ENCODE data around the gene OXNAD1. TPM values are rescaled to one million over a fixed set of nuclear protein-coding genes. Genes with fewer than 3 reads are reported as not detected.
A peak's percentile ranks its signal among the peaks of the same experiment; 100 is the strongest.

The OXNAD1 gene
- total RNA-seq, 1 donor from 2014 or later: 29.5 TPM

DNA sequence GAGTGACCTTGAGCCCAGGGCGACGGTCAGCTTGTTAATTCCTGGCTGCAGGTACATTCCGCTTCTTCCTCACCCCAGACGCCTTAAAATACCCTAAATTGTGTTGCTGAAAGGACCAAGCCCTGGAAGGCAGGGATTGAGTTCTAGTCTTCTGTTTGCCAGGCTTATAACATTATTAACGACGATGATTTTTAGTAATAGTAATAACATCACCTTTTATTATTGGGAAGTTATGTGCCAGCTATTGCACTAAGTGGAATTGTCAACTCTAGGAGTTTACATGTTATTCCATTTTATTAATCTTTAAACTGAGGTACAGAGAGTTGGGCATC lies 409 bp downstream of the OXNAD1 start:
- DNase-seq (ENCODE audit: low spot score): no peak
- H3K4me3 Mint-ChIP-seq: peak overlapping the region; percentile 97
- H3K27me3 Mint-ChIP-seq (ENCODE audit: insufficient read depth): no peaks in the 10 kb centered on the region
- peaks cover 8% of the 10 kb centered on the region for H3K36me3 Mint-ChIP-seq (ENCODE audit: low read depth)
- intact Hi-C loops (cut with micrococcal nuclease): loop anchor here (1.0 to 10.0 kb wide), 15 partner anchors 21 to 1479 kb away; partner anchors contain the start of genes ANKRD28, BTD, CAPN7 and HACL1
- peak overlapping the region; percentile 100 for H3K27ac Mint-ChIP-seq
- peaks cover 35% of the 10 kb centered on the region for H3K4me1 Mint-ChIP-seq (ENCODE audit: low read depth)
- H3K9me3 Mint-ChIP-seq: no peaks in the 10 kb centered on the region

DNA sequence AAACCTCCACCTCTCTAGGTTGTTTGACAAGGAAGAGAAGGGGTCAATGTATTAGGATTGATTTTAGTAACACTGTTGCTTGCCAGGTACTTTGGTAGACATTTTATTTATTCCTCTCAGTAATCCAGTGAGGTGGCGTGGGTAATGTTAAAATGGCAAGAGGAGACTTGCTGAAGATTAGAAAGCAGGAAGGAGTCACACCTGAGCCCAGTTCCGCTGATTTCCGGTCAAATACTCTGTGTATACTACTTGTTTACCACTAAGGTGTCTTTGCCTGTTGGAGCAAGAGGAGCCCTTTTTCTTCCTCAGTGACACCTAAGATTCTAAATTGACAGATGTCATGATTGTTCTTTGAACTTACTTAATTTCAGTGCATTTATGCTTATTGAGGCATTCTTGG lies 1.7 kb downstream of the OXNAD1 start:
- Mint-ChIP-seq H3K4me3 (peak overlapping the region; percentile 23), H3K4me1 (ENCODE audit: low read depth) (peaks cover 35% of the 10 kb centered on the region)
- intact Hi-C loops (cut with micrococcal nuclease): loop anchor here (5.0 to 10.0 kb wide), 8 partner anchors 111 to 1478 kb away; partner anchors contain the start of genes ANKRD28, BTD, HACL1 and NR2C2

DNA sequence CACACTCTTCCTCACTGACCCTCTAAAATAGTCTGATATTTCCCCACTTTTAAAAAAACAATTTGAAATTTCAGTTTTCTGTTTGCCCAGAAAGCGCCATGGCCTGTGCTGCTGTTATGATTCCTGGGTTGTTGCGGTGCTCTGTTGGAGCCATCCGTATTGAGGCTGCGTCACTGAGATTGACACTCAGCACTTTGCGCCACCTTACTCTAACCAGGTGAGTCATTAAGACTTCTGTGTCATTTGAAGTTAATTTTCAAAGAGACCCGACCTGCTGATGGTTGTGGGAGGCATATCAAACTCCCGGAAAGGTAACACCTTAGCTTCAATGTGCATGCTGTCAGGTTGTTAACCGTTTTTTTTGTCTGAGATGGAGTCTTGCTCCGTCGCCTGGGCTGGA lies 5.8 kb downstream of the OXNAD1 start:
- H3K27ac Mint-ChIP-seq: no peak overlapping the region
- intact Hi-C loops (cut with micrococcal nuclease): no loop called here
- no peaks in the 10 kb centered on the region for H3K9me3 Mint-ChIP-seq
- H3K4me3 Mint-ChIP-seq: no peak overlapping the region
- DNase-seq (ENCODE audit: low spot score): no peak
- H3K36me3 Mint-ChIP-seq (ENCODE audit: low read depth): peaks cover 18% of the 10 kb centered on the region
- H3K27me3 Mint-ChIP-seq (ENCODE audit: insufficient read depth): no peaks in the 10 kb centered on the region
- H3K4me1 Mint-ChIP-seq (ENCODE audit: low read depth): peaks cover 25% of the 10 kb centered on the region

More for the DNA sequence above, 1.7 kb downstream of the OXNAD1 start:
- no peaks in the 10 kb centered on the region for H3K27me3 Mint-ChIP-seq (ENCODE audit: insufficient read depth)
- no peaks in the 10 kb centered on the region for H3K9me3 Mint-ChIP-seq
- H3K27ac Mint-ChIP-seq: peak overlapping the region; percentile 62
- H3K36me3 Mint-ChIP-seq (ENCODE audit: low read depth): peaks cover 15% of the 10 kb centered on the region
- DNase-seq (ENCODE audit: low spot score): no peak

- H3K27me3 Mint-ChIP-seq (ENCODE audit: insufficient read depth): no peaks in the 10 kb centered on the region
- intact Hi-C loops (cut with micrococcal nuclease): no loop called here
- no peaks in the 10 kb centered on the region for H3K9me3 Mint-ChIP-seq
- no peak for DNase-seq (ENCODE audit: low spot score)
- H3K36me3 Mint-ChIP-seq (ENCODE audit: low read depth): peaks cover 22% of the 10 kb centered on the region
- no peak overlapping the region for H3K27ac Mint-ChIP-seq
- H3K4me1 Mint-ChIP-seq (ENCODE audit: low read depth): peaks cover 9% of the 10 kb centered on the region
- no peak overlapping the region for H3K4me3 Mint-ChIP-seq
These were observed 7.6 kb downstream of the OXNAD1 start for GRCh38 chr3:16272588-16272987.

DNA sequence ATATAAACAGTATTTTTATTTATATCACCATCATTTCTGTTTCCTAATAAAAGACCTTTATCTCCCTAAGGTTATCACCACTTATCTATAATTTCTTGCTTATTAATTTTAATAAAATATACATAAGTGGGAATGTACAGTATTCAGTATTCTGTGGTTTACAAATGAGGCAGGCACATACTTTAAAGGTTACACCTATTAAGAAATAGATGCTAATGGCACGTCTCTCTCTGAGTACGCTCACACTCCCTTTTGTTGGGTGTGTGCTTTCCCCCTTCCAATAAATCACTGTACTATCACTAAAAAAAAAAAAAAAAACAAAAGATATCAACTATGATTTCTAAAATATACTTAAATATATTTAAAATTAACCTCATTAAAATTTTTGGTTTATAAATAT lies 8.9 kb downstream of the OXNAD1 start:
- H3K27me3 Mint-ChIP-seq (ENCODE audit: insufficient read depth): no peaks in the 10 kb centered on the region
- peaks cover 24% of the 10 kb centered on the region for H3K36me3 Mint-ChIP-seq (ENCODE audit: low read depth)
- no peak for DNase-seq (ENCODE audit: low spot score)
- H3K27ac Mint-ChIP-seq: no peak overlapping the region
- H3K4me3 Mint-ChIP-seq: no peak overlapping the region
- no peaks in the 10 kb centered on the region for H3K9me3 Mint-ChIP-seq
- H3K4me1 Mint-ChIP-seq (ENCODE audit: low read depth): peaks cover 1% of the 10 kb centered on the region
- intact Hi-C loops (cut with micrococcal nuclease): no loop called here

DNA sequence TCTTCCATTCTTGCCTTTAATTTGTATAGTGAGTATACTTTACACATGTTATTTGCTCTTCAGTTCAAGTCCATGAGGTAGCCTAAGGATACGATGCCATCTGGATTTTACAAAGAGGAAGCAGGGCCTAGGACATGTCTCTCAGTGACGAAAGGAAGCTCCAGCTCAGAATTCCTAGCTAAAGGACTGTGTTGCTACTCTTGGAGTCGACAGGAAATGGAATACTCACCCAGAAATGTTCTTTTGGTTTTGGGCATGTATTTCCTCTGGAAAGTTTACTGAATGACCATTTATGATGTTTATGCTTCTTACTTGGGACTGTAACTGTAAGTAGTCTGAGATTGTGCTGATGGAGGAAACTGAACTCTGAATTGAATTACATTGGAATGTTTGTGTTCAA lies 12.5 kb downstream of the OXNAD1 start:
- Mint-ChIP-seq H3K27ac (no peak overlapping the region), H3K4me3 (no peak overlapping the region), H3K27me3 (ENCODE audit: insufficient read depth) (no peaks in the 10 kb centered on the region), H3K9me3 (no peaks in the 10 kb centered on the region), H3K4me1 (ENCODE audit: low read depth) (no peaks in the 10 kb centered on the region), H3K36me3 (ENCODE audit: low read depth) (peaks cover 16% of the 10 kb centered on the region)
- DNase-seq (ENCODE audit: low spot score): no peak
- intact Hi-C loops (cut with micrococcal nuclease): no loop called here

- Mint-ChIP-seq H3K9me3 (no peaks in the 10 kb centered on the region), H3K27me3 (ENCODE audit: insufficient read depth) (no peaks in the 10 kb centered on the region), H3K4me1 (ENCODE audit: low read depth) (no peaks in the 10 kb centered on the region), H3K4me3 (no peak overlapping the region), H3K27ac (no peak overlapping the region), H3K36me3 (ENCODE audit: low read depth) (peaks cover 25% of the 10 kb centered on the region)
- intact Hi-C loops (cut with micrococcal nuclease): no loop called here
- no peak for DNase-seq (ENCODE audit: low spot score)
These were observed 14.2 kb downstream of the OXNAD1 start for GRCh38 chr3:16279010-16279801.

DNA sequence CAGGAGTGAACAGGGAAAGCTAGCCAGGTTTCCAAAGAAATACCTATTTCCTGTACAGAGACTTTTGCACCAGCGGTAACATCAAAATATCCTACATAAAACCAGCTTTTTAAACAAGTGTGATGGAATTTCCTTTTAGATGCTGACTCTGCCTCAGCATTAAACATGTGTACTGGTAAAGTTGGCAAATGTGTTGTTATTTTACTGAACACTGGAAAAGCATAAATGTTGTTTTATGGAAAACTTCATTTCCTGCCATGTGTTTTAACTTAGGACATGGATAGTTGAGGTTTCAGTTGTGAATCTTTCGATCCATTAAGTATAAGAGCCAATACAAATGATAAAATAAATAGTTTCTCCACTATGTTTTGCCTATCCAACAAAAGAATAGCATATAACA lies 15.7 kb downstream of the OXNAD1 start:
- H3K9me3 Mint-ChIP-seq: no peaks in the 10 kb centered on the region
- no peak for DNase-seq (ENCODE audit: low spot score)
- peaks cover 30% of the 10 kb centered on the region for H3K36me3 Mint-ChIP-seq (ENCODE audit: low read depth)
- H3K4me3 Mint-ChIP-seq: no peak overlapping the region
- no peaks in the 10 kb centered on the region for H3K27me3 Mint-ChIP-seq (ENCODE audit: insufficient read depth)
- intact Hi-C loops (cut with micrococcal nuclease): loop anchor here (10.0 kb wide), 1 partner anchor 874 kb away; no protein-coding TSS in a partner anchor
- peaks cover 14% of the 10 kb centered on the region for H3K4me1 Mint-ChIP-seq (ENCODE audit: low read depth)
- no peak overlapping the region for H3K27ac Mint-ChIP-seq

DNA sequence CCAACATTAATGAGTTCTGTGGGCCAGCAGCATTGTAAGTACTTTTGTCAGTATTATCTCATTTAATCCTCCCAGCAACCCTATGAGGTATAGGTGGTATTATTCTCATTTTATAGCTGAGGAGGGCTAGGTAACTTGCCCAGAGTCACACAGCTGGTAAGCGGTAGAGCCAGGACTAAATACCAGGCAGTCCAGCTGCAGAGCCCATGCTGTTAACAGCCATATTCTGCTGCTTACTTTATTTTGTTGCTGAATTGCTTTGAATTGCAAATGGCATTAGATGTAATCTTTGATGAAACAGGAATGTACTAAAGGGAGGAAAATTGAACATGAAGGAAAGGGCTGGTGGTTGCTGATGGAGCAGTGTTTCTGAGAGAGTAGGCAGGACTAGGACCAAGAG lies 19.6 kb downstream of the OXNAD1 start:
- Mint-ChIP-seq H3K4me3 (peak overlapping the region; percentile 3), H3K36me3 (ENCODE audit: low read depth) (peaks cover 29% of the 10 kb centered on the region), H3K27ac (peak overlapping the region; percentile 43), H3K27me3 (ENCODE audit: insufficient read depth) (no peaks in the 10 kb centered on the region), H3K4me1 (ENCODE audit: low read depth) (peaks cover 50% of the 10 kb centered on the region), H3K9me3 (no peaks in the 10 kb centered on the region)
- intact Hi-C loops (cut with micrococcal nuclease): loop anchor here (5.0 to 10.0 kb wide), 4 partner anchors 183 to 948 kb away; no protein-coding TSS in a partner anchor
- DNase-seq (ENCODE audit: low spot score): no peak

DNA sequence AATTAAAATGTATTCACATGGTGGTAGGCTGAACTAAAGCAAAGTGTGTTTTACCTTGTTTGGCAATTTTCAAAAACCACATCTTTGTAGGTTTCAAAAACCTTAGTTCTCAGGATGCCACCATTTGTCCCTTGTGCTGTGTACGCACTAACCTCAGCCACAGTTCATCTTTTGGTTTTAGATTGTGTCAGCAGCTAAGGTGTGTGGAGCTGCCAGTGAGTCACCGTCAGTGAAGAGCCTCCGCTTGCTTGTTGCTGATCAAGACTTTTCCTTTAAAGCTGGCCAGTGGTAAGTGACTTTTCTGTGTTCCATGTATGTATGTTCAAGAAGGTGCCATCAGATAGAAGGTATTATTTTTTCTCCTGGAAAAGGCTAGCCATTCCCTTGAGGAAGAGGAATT lies 21.1 kb downstream of the OXNAD1 start:
- Mint-ChIP-seq H3K4me3 (peak overlapping the region; percentile 91), H3K4me1 (ENCODE audit: low read depth) (peaks cover 65% of the 10 kb centered on the region), H3K36me3 (ENCODE audit: low read depth) (peaks cover 29% of the 10 kb centered on the region), H3K9me3 (no peaks in the 10 kb centered on the region), H3K27ac (peak overlapping the region; percentile 93), H3K27me3 (ENCODE audit: insufficient read depth) (no peaks in the 10 kb centered on the region)
- intact Hi-C loops (cut with micrococcal nuclease): loop anchor here (1.0 to 10.0 kb wide), 9 partner anchors 15 to 946 kb away; partner anchors contain the start of gene OXNAD1
- DNase-seq (ENCODE audit: low spot score): peak; percentile 72

- intact Hi-C loops (cut with micrococcal nuclease): loop anchor here (1.0 to 10.0 kb wide), 9 partner anchors 14 to 945 kb away; partner anchors contain the start of gene OXNAD1
- H3K27me3 Mint-ChIP-seq (ENCODE audit: insufficient read depth): no peaks in the 10 kb centered on the region
- no peak for DNase-seq (ENCODE audit: low spot score)
- peaks cover 27% of the 10 kb centered on the region for H3K36me3 Mint-ChIP-seq (ENCODE audit: low read depth)
- H3K4me3 Mint-ChIP-seq: peak overlapping the region; percentile 91
- peak overlapping the region; percentile 93 for H3K27ac Mint-ChIP-seq
- H3K4me1 Mint-ChIP-seq (ENCODE audit: low read depth): peaks cover 72% of the 10 kb centered on the region
- H3K9me3 Mint-ChIP-seq: no peaks in the 10 kb centered on the region
These were observed 21.9 kb downstream of the OXNAD1 start for GRCh38 chr3:16286751-16287543.

DNA sequence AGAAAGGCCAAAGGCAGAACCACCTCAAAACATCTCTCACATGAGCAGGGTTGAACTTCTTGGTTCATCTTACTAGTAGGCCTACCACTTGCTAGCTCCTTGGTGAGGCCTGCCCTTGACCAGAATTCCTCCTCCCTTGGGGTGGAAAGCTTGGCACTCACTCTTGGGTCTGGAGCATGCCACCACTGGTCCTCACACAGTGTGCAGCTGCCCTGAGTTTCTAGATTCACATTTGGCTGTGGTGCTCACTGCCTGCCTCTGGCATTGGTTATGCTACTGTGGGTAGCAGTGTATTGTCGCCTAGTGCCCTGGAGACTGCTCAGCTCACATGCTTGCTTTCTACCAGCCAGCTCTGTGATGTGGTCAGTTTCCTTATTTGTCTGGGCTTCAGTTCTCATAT lies 23.7 kb downstream of the OXNAD1 start:
- DNase-seq (ENCODE audit: low spot score): no peak
- peaks cover 9% of the 10 kb centered on the region for H3K9me3 Mint-ChIP-seq
- H3K27me3 Mint-ChIP-seq (ENCODE audit: insufficient read depth): no peaks in the 10 kb centered on the region
- H3K36me3 Mint-ChIP-seq (ENCODE audit: low read depth): peaks cover 25% of the 10 kb centered on the region
- peaks cover 82% of the 10 kb centered on the region for H3K4me1 Mint-ChIP-seq (ENCODE audit: low read depth)
- peak overlapping the region; percentile 91 for H3K4me3 Mint-ChIP-seq
- intact Hi-C loops (cut with micrococcal nuclease): loop anchor here (5.0 to 10.0 kb wide), 4 partner anchors 179 to 944 kb away; no protein-coding TSS in a partner anchor
- peak overlapping the region; percentile 80 for H3K27ac Mint-ChIP-seq
